ENCODE results near the gene NT5DC4. TPM values are rescaled to one million over a fixed set of nuclear protein-coding genes. Genes with fewer than 3 reads are reported as not detected.

Gene NT5DC4
- total RNA-seq, 1 experiment from 2014 or later: not detected

GRCh38 chr2:112722816-112723546 lies 2.2 kb downstream of the NT5DC4 start:
- no TSS peak for BruUV-seq (replicated peaks)
- ChIA-PET POLR2A (interaction anchor here (0.7 kb wide), 1 partner anchor 24 kb away, joined by 8 read pairs; no protein-coding TSS in a partner anchor), CTCF (interaction anchor here (0.6 to 5.2 kb wide), 2 partner anchors 96 to 102 kb away, joined by 3 to 38 read pairs; no protein-coding TSS in a partner anchor)
- no peaks in the 10 kb centered on the region for H3K27me3 ChIP-seq (ENCODE audit: control insufficient read depth, insufficient read depth, low read length)
- H3K27ac ChIP-seq (ENCODE audit: low read length): no peak overlapping the region
- H3K4me3 ChIP-seq (ENCODE audit: low read depth in 2 of 2, low read length in 2 of 2): no peak overlapping the region
- peaks cover 4% of the 10 kb centered on the region; the same call in 1 of the 2 replicates for H3K4me1 ChIP-seq (ENCODE audit: control insufficient read depth, insufficient read depth, low read length)
- in situ Hi-C loops (cut with HindIII; ENCODE audit: low pct_unique_long_range_greater_than_20kb, low sequenced_read_pairs) (no loop called here), intact Hi-C loops (cut with micrococcal nuclease; ENCODE audit: unreplicated experiment) (no loop called here)
- TF ChIP-seq POLR2AphosphoS5 (IDR thresholded peaks at IDR 0.05; ENCODE audit: low read depth, low read length) (no peak), CTCF (IDR thresholded peaks at IDR 0.05) (no peak), SIN3A (IDR thresholded peaks at IDR 0.05; ENCODE audit: borderline replicate concordance, insufficient read depth, low read depth, low read length) (no peak), TCF7L2 (IDR thresholded peaks at IDR 0.05; ENCODE audit: low read depth, low read length) (no peak)
- TF ChIP-seq, protein P1, sequence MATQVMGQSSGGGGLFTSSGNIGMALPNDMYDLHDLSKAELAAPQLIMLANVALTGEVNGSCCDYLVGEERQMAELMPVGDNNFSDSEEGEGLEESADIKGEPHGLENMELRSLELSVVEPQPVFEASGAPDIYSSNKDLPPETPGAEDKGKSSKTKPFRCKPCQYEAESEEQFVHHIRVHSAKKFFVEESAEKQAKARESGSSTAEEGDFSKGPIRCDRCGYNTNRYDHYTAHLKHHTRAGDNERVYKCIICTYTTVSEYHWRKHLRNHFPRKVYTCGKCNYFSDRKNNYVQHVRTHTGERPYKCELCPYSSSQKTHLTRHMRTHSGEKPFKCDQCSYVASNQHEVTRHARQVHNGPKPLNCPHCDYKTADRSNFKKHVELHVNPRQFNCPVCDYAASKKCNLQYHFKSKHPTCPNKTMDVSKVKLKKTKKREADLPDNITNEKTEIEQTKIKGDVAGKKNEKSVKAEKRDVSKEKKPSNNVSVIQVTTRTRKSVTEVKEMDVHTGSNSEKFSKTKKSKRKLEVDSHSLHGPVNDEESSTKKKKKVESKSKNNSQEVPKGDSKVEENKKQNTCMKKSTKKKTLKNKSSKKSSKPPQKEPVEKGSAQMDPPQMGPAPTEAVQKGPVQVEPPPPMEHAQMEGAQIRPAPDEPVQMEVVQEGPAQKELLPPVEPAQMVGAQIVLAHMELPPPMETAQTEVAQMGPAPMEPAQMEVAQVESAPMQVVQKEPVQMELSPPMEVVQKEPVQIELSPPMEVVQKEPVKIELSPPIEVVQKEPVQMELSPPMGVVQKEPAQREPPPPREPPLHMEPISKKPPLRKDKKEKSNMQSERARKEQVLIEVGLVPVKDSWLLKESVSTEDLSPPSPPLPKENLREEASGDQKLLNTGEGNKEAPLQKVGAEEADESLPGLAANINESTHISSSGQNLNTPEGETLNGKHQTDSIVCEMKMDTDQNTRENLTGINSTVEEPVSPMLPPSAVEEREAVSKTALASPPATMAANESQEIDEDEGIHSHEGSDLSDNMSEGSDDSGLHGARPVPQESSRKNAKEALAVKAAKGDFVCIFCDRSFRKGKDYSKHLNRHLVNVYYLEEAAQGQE (IDR thresholded peaks at IDR 0.05; ENCODE audit: insufficient read depth in 1 of 2, low read depth in 2 of 2, low read length in 1 of 2): no peak
- DNase-seq (ENCODE audit: low read depth, low spot score) (no peak), ATAC-seq (no peak)
- H3K9me3 ChIP-seq (ENCODE audit: control insufficient read depth, insufficient read depth, low read depth, low read length): no peaks in the 10 kb centered on the region
- H3K36me3 ChIP-seq (ENCODE audit: control insufficient read depth, insufficient read depth, low read length): no peaks in the 10 kb centered on the region

- intact Hi-C loops (cut with micrococcal nuclease; ENCODE audit: unreplicated experiment) (no loop called here), in situ Hi-C loops (cut with HindIII; ENCODE audit: low pct_unique_long_range_greater_than_20kb, low sequenced_read_pairs) (no loop called here)
- H3K27me3 ChIP-seq (ENCODE audit: control insufficient read depth, insufficient read depth, low read length): no peaks in the 10 kb centered on the region
- no TSS peak for BruUV-seq (replicated peaks)
- DNase-seq (ENCODE audit: low read depth, low spot score) (no peak), ATAC-seq (no peak)
- ChIA-PET CTCF (interaction anchor here (0.6 to 5.2 kb wide), 3 partner anchors 97 to 123 kb away, joined by 3 to 38 read pairs (median 5); no protein-coding TSS in a partner anchor), POLR2A (interaction anchor here (0.7 kb wide), 1 partner anchor 25 kb away, joined by 8 read pairs; no protein-coding TSS in a partner anchor)
- H3K9me3 ChIP-seq (ENCODE audit: control insufficient read depth, insufficient read depth, low read depth, low read length): no peaks in the 10 kb centered on the region
- no peak overlapping the region for H3K4me3 ChIP-seq (ENCODE audit: low read depth in 2 of 2, low read length in 2 of 2)
- H3K36me3 ChIP-seq (ENCODE audit: control insufficient read depth, insufficient read depth, low read length): no peaks in the 10 kb centered on the region
- H3K27ac ChIP-seq (ENCODE audit: low read length): no peak overlapping the region
- H3K4me1 ChIP-seq (ENCODE audit: control insufficient read depth, insufficient read depth, low read length): peaks cover 4% of the 10 kb centered on the region; the same call in 1 of the 2 replicates
- TF ChIP-seq CTCF (IDR thresholded peaks at IDR 0.05) (no peak), SIN3A (IDR thresholded peaks at IDR 0.05; ENCODE audit: borderline replicate concordance, insufficient read depth, low read depth, low read length) (no peak), POLR2AphosphoS5 (IDR thresholded peaks at IDR 0.05; ENCODE audit: low read depth, low read length) (no peak), TCF7L2 (IDR thresholded peaks at IDR 0.05; ENCODE audit: low read depth, low read length) (no peak)
- TF ChIP-seq, protein P1 (IDR thresholded peaks at IDR 0.05; ENCODE audit: insufficient read depth in 1 of 2, low read depth in 2 of 2, low read length in 1 of 2): no peak
Measured at GRCh38 chr2:112723547-112723940, 2.7 kb downstream of the NT5DC4 start.

All from Panc1 (cell line).